SK-N-SH treated with all-trans-retinoic acid at 6 μM for 48 hours (cell line): ENCODE data around the gene CDKN2A.

Source experiments
- RARB ChIP-seq: fragments of 250-450 bp; sonication (Bioruptor Pico); IDR thresholded peaks from 2 replicates; pipeline ENCODE4 v1.8.0; 2021; ENCODE audit warnings: mild to moderate bottlenecking, moderate library complexity
- SNAI2 ChIP-seq: fragments of 250-450 bp; sonication (Bioruptor Pico); IDR thresholded peaks from 2 replicates; pipeline ENCODE4 v1.5.0; 2020; ENCODE audit warnings: mild to moderate bottlenecking, moderate library complexity
- TOX ChIP-seq: fragments of 250-450 bp; sonication (Bioruptor Pico); IDR thresholded peaks from 2 replicates; pipeline ENCODE4 v1.8.0; 2021; ENCODE audit warnings: mild to moderate bottlenecking, moderate library complexity, borderline replicate concordance
- TSHZ2 ChIP-seq: fragments of 250-450 bp; sonication (Bioruptor Pico); IDR thresholded peaks from 2 replicates; pipeline ENCODE4 v1.5.0; 2020; ENCODE audit warnings: mild to moderate bottlenecking, moderate library complexity
- ZNF70 ChIP-seq: fragments of 450-650 bp; formaldehyde crosslinking; IDR thresholded peaks from 2 replicates; pipeline ENCODE4 v1.5.0; 2020; ENCODE audit warnings: mild to moderate bottlenecking, moderate library complexity
- TF ChIP-seq, protein P1 (sequence below): fragments of 250-450 bp; sonication (Bioruptor Pico); IDR thresholded peaks from 2 replicates; pipeline ENCODE4 v1.8.0; 2020; ENCODE audit warnings: mild to moderate bottlenecking, moderate library complexity, borderline replicate concordance

DNA sequence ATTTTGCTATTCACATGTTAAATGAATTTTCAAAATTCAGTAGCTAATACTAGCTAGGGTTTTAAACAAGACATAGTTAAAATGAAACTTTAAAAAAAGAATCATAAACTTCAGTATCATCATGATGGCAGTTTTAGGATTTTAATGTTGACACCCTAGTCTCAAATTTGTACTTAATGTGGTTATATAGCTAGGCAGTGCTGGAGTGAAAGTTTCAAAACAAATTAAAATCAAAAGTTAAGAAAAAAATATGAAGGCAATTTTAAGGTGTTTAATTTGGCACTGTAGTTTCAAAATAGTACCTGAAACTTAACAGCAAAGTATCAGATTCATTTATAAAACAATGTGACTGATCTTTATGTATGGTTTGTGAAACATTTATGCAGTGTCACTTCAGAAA lies 34.2 kb upstream of the CDKN2A start:
- TF ChIP-seq RARB (no peak), SNAI2 (CRISPR knock-in tag) (no peak), ZNF70 (no peak), TSHZ2 (CRISPR knock-in tag) (no peak), TOX (CRISPR knock-in tag) (no peak)
- TF ChIP-seq, protein P1, sequence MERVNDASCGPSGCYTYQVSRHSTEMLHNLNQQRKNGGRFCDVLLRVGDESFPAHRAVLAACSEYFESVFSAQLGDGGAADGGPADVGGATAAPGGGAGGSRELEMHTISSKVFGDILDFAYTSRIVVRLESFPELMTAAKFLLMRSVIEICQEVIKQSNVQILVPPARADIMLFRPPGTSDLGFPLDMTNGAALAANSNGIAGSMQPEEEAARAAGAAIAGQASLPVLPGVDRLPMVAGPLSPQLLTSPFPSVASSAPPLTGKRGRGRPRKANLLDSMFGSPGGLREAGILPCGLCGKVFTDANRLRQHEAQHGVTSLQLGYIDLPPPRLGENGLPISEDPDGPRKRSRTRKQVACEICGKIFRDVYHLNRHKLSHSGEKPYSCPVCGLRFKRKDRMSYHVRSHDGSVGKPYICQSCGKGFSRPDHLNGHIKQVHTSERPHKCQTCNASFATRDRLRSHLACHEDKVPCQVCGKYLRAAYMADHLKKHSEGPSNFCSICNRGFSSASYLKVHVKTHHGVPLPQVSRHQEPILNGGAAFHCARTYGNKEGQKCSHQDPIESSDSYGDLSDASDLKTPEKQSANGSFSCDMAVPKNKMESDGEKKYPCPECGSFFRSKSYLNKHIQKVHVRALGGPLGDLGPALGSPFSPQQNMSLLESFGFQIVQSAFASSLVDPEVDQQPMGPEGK (CRISPR knock-in tag), result no peak
